Ureter (tissue), 1 donor: ENCODE results near the gene GPD2. TPM values are rescaled to one million over a fixed set of nuclear protein-coding genes. Genes with fewer than 3 reads are reported as not detected.
A peak's percentile ranks its signal among the peaks of the same experiment; 100 is the strongest.

Experiments
- DNase-seq: peaks from one replicate; pipeline ENCODE4 v3.0.0-alpha.2; 2020; ENCODE audit warnings: low spot score
- total RNA-seq: library from RNA; stranded (reverse); gene quantifications from one replicate; pipeline ENCODE4 v1.2.4, GENCODE V29; 2023
- donor health status: DM: yes; HTN: yes; CAD: no.

The GPD2 gene
- 58.2 TPM for total RNA-seq

DNA sequence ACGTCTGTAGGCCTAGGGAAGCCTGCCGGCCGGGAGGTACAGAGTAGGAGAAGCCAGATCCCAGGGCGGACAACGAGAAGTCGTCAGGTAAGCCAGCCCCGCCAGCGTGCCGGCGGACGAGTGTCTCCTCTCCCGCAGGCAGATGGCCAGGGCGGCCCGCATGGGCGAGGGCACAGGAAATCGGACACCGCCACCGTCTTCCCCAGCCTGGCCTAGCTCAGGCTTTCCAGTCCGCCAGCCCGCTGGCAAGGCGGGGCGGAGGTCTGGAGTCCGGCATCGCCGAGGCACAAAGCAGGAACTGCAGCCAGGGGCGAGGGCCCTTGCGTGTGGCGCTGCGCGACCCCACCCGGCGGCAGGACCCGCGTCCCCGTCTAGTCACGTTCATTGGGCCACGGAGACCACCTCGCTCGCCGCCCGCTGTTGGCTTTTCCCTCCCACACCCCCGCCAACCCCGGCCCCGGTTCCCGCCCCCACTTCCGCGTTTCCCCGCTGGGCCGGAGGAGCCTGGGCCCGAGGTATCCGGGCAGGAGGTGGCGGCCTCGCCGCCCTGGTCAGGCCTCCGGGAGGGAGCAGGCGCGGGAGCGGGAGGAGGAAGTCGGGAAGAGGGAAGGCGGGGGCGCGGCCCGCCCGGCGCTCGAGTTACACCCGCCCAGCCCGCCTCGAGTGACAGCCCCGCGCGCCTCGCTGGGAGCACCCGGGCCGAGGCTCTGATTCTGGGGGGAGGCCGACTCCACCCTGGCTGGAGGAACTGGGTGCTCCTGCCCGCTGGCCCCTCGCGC, at the start of gene GPD2:
GPD2 (plus strand) TSS at position 662 of the 779 bp plus-strand sequence. CDS start 39,727 bp downstream, outside the sequence.
- DNase-seq: peak; percentile 93

DNA sequence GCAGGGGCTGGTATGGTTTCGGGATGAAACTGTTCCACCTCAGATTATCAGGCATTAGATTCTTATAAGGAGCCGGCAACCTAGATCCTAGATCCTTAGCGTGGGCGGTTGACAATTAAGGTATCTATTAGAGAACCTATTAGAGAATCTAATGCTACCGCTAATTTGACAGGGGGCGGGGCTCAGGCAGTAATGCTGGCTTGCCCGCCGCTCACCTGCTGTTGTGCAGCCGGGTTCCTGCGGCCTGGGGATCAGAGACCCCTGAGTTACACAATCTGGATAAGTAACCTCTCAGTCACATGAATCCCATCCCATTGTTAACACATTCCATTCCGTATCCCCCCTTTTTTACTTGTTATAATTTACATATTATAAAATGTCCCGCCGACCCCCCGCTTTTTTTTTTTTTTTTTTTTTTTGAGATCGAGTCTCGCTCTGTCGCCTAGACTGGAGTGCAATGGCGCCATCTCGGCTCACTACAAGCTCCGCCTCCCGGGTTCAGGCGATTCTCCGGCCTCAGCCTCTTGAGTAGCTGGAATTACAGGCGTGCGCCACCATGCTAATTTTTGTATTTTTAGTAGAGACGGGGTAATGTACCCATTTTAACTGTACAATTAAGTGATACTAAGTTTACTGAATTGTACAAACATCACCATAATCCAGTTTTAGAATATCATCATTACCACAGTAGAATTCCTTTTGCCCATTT, 42.0 kb upstream of the GPD2 start:
- DNase-seq: no peak

DNA sequence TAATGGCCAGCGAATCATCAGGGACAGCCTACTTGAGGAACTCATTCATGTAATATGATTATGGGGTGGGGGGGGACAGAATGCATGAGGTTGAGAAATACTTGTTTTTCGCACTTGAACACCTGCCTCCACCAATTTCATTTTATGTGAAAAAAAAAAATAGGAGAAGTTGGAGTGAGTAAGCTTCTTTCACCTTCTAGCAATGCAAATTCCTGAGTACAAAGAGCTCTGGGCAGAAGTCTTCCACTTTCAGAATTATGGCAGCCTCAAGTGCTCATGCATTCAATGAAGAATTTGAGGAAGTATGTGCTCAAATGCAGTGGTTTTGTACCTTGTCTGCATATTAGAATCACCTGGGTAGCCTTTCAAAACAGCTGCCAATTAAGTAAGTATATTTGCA, 40.1 kb upstream of the GPD2 start:
- DNase-seq: no peak

DNA sequence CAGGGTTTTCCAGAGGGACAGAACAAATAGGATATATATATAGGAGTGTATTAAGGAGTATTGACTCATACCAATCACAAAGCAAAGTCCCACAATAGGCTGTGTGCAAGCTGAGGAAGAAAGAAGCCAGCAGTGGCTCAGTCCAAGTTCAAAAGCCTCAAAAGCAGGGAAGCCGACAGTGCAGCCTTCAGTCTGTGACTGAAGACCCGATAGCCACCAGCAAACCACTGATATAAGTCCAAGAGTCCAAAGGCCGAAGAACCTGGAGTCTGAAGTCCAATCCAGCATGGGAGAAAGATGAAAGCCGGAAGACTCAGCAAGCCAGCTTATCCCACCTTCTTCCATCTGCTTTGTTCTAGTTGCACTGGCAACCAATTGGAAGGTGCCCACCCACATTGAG, 39.0 kb upstream of the GPD2 start:
- DNase-seq: no peak

DNA sequence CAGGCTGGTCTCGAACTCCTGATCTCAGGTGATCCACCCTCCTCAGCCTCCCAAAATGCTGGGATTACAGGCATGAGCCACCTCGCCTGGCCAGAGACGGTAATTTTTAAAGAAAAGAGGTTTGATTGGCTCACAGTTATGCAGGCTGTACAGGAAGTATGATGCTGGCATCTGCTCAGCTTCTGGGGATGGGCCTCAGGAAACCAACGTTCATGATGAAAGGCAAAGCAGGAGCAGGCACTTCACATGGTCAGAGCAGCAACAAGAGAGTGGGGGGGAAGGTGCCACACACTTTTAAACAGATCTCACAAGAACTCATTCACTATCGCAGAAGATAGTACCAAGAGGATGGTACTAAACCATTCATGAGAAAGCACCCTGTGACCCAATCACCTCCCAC, 38.0 kb upstream of the GPD2 start:
- no peak for DNase-seq

DNA sequence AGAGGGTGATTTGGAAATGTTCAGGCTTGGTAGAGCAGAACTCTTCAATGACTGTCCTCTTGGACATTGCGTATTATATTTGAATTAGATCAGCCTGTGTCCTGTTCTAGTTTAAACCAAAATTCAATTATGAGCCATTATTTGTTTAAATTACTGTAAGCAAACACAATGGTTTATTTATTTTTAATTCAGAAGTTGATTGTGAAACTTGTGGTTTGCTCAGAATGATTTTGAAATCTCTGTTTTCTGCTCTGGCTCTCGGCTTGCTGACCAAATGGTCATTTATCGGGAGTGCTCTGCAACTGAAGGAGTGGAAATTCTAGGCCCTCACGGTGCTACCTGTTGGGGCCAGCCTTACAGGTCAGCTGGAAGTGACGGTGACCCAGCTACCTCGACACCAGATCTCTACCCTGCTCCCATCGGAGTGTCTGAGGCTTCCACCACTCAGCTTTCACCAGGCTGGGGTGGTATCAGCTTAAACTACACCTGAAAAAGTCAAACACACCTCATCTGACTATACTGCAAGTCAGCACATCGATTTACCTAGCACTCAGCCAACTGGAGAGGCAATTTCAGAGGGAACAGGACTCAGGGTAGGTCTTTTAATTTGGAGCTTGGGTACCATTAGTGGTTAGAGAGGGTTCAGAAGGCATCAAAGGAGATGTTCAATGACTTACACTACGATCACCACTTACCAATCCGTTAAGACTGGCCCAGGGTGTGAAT, 36.8 kb upstream of the GPD2 start:
- DNase-seq: no peak

DNA sequence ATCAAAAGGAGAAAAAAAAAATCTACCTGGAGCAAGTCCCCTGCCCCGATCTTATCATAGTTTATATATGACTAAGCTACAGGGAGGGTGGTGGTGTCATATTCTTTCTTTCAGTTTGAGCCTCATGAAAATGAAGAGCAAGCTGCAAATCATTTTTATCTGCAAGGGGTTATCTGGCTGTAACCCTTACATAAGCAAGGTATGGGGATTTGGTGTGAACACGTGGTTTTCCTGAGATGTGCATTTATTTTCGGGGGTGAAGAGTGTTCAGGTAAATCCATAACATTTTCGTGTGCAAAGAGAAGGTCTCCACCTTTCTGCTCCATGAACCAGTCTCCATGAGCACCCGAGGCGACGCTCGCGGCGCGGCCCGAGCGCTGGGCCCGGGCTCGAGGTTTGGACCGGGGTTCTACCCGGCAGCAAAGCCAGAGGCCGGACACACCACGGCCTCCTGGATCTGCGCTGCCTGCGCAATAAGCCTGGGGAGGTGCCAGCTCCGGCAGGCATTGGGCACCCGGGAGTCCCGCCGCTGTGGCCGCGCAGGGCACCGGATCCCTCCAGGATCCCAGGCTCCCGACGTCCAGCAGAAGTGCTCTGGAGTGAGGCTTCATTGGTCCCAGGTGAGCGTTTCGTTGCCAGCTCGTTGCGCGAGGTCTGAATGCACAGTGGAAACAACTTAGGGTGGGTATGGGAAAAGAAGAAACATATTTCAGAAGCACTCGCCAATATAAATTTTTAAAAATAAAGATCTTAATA, 36.1 kb upstream of the GPD2 start:
- peak; percentile 78 for DNase-seq

DNA sequence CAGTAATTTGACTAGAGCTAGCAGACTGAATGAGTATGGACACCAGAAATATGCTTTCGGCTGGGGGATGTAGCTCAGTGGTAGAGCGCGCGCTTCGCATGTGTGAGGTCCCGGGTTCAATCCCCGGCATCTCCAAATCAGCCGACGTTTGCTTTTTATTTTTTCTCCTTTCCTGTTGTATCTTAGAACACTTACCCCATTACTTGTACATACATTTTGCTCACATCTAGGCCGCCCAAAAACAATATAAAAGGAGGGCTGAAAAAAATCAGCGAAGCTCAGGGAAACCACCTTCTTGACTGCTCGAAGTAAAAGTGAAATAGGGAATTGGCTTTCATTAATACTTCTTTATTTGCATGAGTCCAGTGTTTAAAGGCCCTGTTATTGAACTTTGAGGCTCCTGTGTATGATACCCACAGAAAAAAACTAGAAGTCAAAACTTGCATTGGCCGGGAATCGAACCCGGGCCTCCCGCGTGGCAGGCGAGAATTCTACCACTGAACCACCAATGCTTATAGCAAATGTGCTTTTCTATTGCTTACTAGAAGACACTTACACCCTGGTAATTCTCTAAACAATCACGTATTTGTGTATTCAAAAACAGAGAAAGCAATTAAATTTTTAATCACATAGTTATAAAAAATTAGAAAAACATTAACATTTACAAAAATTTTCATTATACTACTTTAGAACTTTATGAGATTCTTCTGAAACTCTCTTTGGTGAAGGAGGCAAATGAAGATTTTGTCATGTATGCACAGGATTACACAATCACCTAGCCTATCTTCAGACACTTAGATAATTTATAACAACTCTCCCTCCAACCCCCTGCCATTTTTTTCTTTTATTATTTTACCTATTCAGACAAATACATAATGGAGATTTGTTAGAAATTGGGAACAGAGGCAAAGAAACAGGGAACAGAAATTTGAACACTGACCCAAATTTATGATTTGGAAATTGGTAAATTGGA, 35.2 kb upstream of the GPD2 start:
- DNase-seq: peak; percentile 90

DNA sequence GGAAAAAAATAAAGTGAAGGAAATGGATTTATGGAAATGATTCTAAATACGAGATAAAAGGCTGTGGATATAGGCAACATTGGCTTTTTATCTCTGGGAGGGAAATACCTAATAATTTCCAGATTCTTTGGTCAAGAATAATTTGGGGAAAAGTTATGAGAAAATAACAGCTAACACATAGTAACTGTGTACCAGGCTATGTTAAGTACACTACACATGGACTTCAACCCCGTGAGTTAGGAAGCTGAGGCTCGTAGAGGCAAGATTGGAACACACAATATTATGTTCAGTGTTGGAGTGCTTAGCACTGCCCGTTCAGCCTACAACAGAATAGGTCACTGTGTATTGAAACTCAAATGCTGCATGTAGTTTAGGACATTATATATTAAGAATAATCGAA, 34.3 kb upstream of the GPD2 start:
- DNase-seq: no peak

DNA sequence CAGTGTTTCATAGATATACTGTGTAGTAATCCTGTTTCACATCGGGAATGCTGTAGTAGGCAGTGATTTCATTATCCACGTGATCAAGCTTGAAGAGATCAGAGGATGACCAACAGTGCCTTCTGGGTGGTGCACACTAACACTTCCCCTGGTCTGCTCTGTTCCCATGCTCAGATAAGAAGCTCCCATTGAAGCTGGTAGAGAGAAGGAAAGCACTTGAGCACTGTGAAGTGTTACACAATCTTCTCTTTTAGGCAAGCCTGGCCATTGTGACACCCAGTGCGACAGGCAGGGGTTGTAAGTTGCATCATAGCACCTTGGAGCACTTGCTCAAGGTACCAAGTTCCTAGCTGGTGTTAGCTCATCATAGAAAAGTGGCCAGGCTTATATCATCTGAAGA, 30.6 kb upstream of the GPD2 start:
- DNase-seq: no peak

DNA sequence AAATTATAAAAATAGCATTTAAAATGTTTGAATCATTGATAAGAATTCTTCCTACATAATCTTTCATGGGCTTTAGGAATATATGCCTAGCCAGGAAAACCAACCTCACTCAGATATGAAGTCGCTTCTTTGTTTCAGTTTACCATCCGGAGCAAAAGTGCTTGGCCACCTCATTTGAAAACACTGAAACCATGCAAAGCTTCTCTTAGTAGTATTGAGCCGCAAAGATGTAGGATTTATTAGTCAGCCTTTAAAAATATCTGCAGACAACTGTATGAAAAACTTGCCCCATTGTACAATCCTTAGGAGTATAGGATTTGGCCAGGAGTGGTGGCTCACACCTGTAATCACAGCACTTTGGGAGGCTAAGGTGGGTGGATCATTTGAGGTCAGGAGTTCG, 24.3 kb upstream of the GPD2 start:
- no peak for DNase-seq

DNA sequence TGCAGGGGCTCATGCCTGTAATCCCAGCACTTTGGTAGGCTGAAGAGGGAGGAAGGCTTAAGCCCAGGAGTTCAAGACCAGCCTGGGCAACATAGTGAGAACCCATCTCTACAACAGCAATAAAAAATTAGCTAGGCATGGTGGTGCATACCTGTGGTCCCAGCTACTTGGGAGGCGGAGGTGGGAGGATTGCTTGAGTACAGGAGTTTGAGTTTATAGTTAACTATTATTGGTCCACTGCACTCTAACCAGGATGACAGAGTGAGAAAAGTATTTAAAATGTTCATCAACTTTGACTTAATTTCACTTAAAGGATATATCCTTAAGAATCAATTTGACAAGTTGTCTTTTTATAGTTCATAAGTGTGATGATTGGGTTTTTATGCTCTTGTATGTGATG, 14.3 kb upstream of the GPD2 start:
- no peak for DNase-seq

DNA sequence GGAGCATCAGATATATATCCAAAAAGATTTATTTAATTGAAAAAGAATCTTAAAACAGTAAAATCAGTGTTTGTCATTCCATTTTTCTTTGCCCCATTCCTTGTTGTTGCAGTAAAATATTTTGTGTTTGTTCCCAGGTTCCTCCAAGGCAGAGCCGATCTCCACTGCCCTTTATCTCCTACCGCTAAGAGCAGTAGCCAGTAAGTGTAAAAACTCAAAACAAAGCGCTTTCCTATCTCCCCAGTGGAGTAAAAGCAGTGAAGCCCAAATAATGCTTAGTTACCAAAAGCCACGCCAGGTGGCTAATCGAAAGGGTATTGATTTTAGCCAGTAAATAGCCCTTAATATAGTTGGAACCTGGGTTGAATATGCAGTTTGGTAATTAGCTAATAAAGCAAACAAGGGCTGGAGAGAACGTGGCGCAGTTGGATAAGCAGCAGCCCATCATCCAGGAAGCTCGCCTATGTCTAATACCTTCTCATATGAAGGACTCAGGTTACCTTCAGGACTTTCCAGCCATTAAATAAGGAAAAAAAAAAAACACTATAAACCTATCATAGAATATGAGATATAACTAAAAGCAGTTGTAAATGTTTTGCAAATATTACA, 12.4 kb upstream of the GPD2 start:
- no peak for DNase-seq

DNA sequence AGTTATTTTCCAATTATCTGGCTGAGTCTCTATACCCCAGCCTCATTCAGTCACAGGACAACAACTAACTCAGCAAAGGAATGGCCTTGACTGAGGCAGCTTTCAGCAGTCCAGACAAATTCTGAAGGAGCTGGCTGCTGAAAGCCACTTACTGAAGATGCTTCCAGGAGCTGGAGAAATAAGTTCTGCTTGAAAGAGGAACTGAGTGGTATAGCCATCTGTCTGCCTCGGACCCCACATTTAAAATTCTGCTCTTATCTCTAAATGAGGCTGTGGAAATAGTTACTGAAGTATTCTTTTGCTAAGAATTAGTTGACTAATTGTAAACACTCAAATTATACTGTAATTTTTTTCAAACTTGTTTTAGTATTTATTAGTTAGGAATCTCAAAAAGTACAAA, 9.1 kb upstream of the GPD2 start:
- no peak for DNase-seq

DNA sequence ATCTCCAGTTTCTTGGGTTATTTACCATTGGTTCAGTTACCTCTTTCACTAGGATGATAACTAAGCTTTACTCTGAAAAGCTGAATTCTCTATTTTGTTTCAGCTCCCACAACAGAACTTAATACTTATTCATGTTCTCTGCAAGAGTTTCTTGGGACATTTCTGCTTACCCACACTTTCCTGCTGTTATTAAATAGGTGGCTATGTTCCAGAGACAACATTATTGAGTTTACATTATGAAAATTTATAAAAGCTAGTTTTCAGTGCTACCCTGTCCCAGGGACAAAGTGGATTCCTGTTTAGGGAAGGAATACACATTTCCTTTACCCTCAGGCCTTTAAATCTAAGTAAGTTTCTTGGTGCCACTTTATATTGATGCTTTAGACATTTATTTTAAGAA, 7.0 kb upstream of the GPD2 start:
- DNase-seq: no peak

DNA sequence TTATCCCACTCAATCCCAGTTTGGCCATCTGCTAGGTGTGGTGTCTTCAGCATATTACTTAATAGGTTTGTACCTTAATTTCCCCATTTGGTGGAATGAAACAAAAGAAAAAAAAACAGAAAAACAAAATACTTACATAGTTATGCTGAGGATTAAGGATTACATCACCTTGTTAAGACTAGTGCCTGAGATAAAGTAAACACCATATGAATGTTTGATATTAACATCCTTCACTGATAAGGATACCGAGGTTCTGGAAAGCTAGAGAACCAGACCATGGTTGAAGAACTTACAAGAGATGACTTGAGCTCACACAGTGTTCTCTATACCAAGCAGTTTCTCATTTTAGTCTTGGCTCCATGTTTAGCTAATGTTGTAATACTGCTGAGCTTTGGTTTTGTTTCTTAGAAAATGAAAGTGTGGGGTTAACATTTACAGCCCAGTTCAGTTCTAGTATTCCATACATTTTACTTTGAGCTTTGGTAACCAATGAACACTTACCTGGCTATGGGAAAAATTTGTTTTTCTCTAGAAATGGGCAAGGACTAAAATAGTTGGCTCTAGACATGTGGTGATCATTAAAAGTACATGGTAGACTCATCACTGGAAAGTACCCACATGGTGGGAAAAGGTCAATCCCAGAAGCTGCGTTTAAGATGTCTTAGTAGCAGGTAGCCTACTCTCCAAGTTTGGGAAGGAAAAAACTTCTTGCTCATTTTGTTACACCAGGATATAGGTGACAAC, 5.8 kb upstream of the GPD2 start:
- no peak for DNase-seq

DNA sequence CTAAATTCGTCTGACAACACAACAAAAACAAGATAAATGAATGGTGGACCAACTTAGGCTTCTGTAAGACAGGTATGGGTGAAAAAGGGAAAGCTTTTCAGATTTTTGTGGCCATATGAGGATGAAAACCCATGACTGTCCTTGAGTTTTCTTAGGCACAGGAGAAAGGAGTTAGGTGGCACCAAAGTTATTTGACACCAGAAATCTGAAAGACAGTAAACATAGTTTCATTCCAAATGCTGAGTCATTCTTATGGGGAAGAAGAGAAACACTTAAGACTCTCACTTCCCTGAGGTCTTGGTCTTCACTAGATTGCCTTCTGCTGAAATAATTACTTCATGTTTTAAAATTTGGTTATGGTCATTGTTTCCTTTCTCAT, 5.2 kb upstream of the GPD2 start:
- no peak for DNase-seq

DNA sequence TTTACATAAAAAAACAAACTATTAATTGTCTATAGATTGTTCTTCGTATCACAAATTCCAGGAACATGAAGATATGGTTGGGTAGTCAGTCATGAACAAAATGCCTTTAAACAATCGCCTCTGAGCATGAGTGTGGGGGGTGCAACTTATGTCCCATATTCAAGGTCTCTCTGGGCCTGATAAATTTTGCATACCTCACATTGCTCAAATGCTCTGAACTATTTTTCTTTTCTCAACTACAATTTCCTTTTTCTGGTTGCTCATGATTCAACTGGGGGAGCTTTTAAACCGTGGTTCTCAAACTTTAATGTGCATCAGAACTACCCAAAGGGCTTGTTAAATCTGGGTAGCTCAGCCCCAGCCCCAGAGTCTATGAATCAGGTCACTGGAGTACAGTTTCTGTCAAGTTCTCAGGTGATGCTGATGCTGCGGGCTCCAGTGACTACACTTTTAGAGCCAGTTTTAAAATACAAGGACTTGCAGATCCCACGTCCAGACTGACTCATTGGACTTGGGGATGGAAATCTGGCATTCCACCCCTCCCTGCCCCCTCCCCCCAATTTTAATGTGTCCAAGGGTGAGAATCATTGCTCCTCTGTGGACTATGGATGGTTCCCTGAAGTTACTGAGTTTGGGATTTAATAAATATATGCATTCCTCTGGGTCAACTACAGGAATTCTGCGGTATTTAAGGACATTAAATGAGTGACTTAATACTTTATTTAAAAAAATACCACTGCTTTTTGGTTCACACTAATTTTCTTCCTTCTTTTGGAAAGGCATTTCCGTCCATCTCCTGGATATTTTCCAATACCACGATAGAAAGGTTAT, 1.5 kb upstream of the GPD2 start:
- no peak for DNase-seq

DNA sequence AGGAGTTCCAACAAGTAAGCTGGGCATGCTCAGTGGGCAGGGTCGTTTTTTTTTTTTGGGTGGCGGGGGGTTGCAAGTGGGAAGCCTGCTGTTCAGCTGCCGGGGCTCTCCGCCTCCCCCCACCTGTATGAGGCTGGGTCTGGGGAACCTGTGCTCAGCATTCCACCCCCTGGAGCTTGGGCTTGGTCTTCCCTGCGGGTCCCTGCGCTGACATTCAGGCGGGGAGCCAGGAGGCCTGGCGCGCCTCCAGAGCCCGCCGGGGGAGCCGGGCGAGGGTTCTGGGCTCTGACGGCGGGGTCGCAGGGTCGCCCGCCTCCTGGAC, 822 bp upstream of the GPD2 start:
- no peak for DNase-seq
